Subcutaneous adipose tissue (tissue), 1 donor: ENCODE results near the gene TARP.

Source experiments
- TF ChIP-seq, protein P1 (sequence below): fragments of 450-650 bp; IDR thresholded peaks from one replicate; pipeline ENCODE4 v1.5.1; 2016; ENCODE audit warnings: low read depth, mild to moderate bottlenecking, control low read depth, antibody characterized with exemption, moderate library complexity

Gene TARP

DNA sequence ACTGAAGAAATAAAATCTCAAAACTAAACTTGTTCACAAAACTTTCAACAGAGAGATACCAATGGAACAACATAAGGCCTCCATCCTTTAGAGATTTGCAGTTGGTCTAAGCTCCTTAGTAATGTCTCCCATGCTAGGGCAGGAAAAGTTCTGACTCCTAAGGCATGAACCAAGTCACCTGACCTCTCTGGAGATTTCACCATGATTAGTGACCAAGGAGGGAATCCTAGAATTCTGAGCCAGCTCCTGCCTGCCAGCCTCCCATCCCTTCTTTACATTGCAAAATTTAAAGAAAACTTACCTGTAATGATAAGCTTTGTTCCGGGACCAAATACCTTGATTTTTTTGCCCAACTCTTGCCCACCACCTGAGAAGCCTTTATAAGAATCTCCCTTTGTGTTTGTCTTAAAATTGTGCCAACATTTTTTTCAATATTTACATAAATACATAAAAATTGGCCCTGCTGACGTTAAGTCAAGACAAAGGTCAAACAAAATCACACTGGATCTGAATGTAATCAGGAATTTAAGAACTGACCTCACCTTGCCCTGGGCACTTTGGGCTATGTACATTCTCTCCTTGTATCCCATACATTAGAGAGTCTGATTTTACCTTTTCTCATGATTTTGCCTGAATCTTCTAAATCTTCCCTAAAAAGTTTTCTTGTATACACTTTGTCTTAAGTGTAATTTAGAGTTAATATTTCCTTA lies at the start of gene TARP:
TARP (minus strand) TSS at position 351 of the 710 bp plus-strand sequence.
- TF ChIP-seq, protein P1, sequence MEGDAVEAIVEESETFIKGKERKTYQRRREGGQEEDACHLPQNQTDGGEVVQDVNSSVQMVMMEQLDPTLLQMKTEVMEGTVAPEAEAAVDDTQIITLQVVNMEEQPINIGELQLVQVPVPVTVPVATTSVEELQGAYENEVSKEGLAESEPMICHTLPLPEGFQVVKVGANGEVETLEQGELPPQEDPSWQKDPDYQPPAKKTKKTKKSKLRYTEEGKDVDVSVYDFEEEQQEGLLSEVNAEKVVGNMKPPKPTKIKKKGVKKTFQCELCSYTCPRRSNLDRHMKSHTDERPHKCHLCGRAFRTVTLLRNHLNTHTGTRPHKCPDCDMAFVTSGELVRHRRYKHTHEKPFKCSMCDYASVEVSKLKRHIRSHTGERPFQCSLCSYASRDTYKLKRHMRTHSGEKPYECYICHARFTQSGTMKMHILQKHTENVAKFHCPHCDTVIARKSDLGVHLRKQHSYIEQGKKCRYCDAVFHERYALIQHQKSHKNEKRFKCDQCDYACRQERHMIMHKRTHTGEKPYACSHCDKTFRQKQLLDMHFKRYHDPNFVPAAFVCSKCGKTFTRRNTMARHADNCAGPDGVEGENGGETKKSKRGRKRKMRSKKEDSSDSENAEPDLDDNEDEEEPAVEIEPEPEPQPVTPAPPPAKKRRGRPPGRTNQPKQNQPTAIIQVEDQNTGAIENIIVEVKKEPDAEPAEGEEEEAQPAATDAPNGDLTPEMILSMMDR: no peak

DNA sequence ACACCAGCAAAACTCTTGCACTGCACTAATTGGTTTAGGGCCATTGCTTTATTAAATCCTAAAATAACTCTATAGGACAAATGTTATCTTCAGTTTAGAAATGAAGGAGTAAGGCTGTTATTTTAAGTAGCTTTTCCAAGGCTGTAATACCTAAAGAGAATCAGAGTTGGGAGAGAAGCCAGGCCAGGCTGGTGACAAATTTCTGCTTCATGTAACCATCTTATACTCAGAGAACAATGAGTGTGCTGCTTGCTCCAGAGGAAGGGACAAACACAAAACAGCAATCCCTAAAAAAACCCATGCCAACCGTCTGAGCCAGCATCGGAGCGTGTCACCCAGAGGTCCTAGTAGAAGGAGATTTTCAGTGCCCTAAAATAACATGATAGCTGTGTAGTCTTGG lies 49.7 kb upstream of the TARP start:
- TF ChIP-seq, protein P1: no peak

DNA sequence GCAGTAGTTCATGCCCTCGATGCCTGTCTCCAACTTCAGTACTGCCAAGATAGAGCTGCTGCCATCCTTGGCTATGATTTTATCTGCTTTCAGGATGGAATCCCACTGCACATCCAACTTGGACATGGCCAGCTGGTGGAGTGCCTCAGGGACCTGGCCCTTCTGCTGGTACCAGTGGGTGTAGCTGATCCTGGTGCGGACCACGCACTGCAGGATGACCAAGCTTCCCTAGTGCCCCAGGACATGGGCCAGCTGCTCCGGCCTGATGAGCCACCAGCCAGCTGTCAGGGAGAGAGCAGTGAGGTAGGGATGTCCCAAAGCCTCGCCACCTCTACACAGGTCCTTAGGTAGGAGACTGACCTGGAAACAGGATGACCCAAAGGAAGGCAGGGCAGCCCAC lies 49.0 kb upstream of the TARP start:
- TF ChIP-seq, protein P1: no peak

DNA sequence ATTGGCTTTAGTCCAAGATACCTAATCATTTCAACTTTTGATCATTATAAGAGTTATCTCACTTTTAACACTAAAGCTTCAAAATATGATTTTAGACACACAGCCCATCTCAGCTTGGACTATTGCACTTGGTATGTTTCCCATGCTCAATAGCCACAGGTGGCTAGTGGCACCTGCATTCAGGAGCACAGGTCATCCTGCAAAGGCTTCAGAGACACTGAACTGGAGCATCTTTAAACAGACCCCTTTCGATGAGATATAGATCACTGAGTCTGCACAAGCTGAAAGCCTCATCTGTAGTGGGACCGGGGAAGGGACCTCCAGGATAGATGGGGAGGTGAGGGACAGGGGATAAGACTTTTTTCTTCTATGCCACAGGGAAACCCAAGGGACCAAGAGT lies 48.5 kb upstream of the TARP start:
- TF ChIP-seq, protein P1: no peak

DNA sequence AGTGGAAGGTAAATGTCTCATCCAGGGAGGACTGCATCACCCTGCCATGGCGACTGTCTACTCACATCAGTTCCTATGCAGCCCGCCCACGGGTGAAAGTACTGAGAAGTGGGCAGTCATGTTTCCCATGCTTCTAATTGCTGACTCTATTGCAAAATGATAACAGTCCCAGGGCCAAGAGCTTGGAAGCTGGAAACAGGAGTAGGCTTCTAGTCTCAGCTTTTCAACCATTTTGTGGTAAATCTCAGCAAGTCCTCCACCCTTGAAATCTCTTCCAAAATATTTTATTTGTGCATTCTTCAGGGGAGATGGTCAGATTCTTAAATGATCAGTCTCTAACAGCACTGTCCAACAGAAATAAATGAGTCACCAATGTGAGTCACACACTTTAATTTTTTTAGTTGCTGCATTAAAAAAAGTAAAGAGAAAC lies 48.1 kb upstream of the TARP start:
- TF ChIP-seq, protein P1: no peak

DNA sequence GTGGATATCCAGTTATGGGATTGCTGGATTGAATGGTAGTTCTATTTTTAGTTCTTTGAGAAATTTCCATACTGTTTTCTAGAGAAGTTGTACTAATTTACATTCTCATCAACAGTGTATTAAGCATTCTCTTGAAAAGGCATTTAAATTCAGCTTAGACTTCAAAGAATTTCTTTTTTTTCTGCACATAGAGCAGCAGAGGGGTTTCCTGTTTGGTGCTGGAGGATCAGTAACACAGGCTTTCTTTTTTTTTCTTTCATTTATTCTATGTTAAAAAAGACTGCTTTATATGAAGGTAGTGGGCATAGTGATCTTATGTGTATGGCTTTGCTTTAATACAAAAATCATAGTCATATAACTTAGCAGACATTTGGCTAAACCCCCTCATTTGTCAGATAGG lies 47.6 kb upstream of the TARP start:
- TF ChIP-seq, protein P1: no peak

DNA sequence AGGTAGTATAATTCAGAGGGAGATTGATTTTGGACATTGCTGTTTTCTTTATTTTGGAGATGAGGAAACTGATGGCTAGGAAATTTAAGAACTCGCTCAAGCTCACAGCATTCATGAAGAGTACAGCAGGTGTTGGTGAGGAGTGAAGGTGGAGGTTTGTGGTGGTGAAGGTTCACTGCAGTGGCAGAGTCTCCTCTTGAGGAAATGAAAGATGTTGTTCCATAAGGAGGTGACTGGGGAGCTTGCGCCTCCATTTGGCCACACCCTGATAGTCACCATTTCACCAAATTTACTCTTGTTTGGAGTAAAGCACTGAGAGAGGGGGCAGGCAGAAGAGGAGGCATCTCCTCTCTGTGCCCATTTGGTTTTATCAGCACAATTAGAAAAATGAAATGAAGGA lies 46.4 kb upstream of the TARP start:
- TF ChIP-seq, protein P1: no peak
